Erythroblast (primary cell): ENCODE measurements around the gene FPGS.

Source experiments
- DNase-seq, 2 experiments: peaks; one replicate each; lab custom pipeline; 2025; lab: John Stamatoyannopoulos, UW
- GATA1 ChIP-seq: IDR thresholded peaks from 2 replicates; pipeline ENCODE4 v1.6.1; 2011; ENCODE audit warnings: low read depth, mild to moderate bottlenecking, control low read depth, low read length, moderate library complexity
- POLR2A ChIP-seq: IDR thresholded peaks from 2 replicates; pipeline ENCODE4 v1.6.1; 2011; ENCODE audit warnings: mild to moderate bottlenecking, low read length

The FPGS gene

DNA sequence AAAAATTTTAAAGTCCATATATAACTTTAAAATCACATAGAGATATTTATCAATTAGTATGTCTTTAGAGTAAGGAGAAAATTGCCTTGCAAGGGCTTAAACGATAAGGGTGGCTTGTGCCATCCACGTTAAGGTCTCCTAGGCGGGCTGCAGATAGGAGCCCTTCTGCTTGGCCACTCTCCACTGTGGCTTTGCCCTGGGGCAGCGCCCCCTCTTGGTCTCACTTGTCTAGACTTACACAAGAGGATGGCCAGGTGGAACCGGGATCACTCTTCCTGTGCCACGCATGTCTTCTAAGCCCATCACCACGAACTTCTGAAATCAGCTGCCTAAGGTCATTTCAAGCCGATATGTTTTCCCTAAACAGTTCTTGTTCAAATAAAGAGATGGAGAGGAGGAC is 2.9 kb downstream of the FPGS start:
- peak; percentile 60 to 64 for DNase-seq
- TF ChIP-seq GATA1 = no peak
- no peak for TF ChIP-seq POLR2A

DNA sequence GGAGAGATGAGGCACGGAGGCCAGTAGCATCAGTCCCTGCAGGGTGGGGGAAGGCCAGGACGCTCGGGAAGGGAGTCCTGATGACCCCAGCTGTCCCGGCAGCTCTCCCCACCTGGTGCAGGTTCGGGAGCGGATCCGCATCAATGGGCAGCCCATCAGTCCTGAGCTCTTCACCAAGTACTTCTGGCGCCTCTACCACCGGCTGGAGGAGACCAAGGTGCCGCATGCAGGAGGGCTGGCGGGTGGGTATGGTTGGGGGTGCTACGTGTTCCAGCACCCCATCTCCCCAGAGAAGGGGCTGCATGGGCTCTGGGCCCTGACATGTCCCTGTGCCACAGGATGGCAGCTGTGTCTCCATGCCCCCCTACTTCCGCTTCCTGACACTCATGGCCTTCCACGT is 4.2 kb downstream of the FPGS start:
- no peak for DNase-seq
- TF ChIP-seq POLR2A = no peak
- no peak for TF ChIP-seq GATA1

DNA sequence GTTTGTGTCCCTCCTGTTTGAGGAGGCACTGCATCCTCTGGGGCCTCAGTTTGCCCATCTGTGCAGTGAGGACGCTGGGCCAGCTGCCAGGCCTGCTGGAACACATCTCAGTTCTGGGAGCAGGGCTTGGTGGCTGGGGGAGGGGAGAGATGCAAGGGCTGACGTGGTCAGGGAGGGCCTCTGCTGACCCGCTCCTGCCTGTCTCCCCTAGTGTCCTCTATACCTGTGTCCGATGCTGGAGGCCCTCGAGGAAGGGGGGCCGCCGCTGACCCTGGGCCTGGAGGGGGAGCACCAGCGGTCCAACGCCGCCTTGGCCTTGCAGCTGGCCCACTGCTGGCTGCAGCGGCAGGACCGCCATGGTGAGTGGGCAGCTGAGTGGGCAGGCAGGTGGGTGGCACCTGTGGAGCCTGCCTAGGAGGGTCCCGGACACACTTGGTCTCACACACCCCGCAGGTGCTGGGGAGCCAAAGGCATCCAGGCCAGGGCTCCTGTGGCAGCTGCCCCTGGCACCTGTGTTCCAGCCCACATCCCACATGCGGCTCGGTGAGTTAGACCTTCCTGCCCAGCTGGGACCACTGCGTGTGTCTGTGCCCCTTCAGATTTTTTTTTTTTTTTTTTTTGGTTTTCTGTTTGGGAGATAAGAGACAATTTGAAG is 5.8 kb downstream of the FPGS start:
- no peak for DNase-seq
- TF ChIP-seq POLR2A (no peak), GATA1 (no peak)

DNA sequence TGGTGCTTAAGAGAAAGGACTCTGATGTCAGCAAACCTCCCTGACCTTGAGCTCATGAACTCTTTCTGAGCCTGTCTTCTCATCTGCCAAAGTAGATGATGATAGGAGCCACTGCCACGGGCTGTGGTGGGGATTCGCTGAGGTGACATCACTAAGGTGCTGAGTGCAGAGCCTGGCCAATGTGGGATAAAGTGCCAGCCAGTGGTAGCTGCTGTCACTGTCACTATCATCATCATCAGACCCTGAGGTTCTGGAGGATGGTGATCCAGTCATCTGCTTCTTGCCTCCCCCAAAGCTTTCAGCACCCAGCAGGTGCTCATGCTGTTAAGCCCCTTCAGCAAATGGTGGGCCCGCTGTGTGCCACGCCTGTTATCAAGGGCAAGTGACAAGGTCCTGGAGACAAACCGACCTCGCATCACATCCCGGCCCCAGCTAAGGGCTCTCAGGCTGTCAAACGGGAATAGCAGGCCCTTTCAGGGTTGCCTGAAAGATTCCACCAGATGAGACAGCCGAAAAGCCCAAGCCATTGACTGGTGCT is 6.4 kb downstream of the FPGS start:
- peak; percentile 43 to 54 for DNase-seq
- no peak for TF ChIP-seq GATA1
- no peak for TF ChIP-seq POLR2A

DNA sequence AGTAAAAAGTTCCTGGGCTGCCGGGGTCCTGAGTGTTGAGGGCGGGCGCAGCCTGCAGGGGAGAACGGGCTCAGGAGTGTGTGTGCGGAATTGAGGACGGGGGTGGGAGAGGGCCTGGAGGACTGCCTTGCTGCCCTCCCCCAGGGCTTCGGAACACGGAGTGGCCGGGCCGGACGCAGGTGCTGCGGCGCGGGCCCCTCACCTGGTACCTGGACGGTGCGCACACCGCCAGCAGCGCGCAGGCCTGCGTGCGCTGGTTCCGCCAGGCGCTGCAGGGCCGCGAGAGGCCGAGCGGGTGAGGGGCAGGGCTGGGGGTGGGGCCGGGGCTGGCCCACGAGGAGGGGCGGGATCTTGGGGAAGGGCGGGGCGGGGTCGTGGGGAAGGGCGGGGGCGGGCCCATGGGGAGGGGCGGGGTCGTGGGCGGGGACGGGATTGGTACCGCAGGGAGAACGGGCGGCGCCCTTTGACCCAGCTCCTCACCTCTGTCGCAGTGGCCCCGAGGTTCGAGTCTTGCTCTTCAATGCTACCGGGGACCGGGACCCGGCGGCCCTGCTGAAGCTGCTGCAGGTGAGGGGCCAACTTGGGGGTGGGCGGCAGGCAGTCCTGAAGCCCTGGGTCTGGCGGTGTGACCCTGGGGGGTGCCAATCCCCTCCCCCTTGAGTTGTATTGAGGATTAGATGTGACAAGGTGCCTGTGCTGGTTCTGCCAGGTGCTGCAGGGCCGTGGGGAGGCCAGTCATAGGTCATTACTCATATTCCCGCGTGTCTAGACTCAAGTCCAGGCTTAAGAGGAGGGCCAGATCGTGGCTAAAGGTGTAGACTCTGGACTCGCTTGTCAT is 7.1 kb downstream of the FPGS start:
- peak; percentile 56 to 68 for DNase-seq

DNA sequence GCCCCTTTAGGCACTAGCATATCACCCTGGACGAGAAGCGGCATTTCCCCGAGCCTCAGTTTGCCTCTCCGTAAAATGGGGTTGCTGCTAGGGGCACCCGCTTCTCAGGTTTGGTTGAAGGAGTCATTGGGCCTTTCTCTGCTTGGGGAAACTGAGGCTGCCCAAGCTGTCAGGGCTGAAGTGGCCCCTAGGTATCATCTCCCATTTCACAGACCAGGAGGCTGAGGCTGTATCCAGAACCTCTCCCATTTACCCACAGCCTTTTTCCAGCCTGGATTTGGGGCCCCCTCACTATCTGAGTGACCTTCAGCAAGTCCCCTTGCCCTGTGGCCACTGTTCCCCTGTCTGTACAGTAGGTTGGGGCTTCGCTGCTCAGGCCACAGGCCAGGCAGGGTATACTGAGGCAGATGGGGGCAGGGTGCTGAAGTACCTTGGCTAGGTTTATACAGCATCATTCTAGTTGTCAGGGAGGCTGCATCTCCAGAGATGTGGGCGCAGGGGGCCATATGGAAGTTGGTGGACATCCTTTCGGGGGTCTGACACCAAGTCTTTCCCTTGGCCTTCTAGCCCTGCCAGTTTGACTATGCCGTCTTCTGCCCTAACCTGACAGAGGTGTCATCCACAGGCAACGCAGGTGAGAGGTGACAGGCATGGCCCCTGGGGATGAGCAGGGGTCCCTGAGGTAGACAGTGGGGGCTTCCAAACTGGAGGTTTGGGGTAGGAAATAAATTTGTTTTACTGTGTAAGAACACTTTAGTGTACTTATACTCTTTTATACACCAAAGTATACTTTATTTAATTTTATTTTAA is 7.9 kb downstream of the FPGS start:
- TF ChIP-seq GATA1 = no peak
- no peak for TF ChIP-seq POLR2A
- DNase-seq = no peak

More for the DNA sequence above, 7.1 kb downstream of the FPGS start:
- TF ChIP-seq POLR2A (no peak), GATA1 (no peak)

DNA sequence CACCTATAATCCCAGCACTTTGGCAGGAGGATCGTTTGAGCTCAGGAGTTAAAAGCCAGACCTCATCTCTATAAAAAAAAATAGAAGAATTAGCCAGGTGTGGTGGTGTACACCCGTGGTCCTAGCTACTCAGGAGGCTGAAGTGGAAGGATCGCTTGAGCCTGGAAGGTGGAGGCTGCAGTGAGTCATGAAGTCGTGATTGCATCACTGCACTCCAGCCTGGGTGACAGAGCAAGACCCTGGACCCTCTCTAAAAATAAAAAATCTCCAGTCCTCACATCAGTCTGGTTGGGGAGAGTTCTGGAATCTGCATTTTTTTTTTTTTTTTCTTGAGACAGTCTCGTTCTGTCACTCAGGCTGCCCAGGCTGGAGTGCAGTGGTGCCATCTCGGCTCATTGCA is 9.3 kb downstream of the FPGS start:
- peak in 1 of 2 experiments; percentile 17 for DNase-seq
- TF ChIP-seq GATA1 = no peak
- TF ChIP-seq POLR2A = no peak

DNA sequence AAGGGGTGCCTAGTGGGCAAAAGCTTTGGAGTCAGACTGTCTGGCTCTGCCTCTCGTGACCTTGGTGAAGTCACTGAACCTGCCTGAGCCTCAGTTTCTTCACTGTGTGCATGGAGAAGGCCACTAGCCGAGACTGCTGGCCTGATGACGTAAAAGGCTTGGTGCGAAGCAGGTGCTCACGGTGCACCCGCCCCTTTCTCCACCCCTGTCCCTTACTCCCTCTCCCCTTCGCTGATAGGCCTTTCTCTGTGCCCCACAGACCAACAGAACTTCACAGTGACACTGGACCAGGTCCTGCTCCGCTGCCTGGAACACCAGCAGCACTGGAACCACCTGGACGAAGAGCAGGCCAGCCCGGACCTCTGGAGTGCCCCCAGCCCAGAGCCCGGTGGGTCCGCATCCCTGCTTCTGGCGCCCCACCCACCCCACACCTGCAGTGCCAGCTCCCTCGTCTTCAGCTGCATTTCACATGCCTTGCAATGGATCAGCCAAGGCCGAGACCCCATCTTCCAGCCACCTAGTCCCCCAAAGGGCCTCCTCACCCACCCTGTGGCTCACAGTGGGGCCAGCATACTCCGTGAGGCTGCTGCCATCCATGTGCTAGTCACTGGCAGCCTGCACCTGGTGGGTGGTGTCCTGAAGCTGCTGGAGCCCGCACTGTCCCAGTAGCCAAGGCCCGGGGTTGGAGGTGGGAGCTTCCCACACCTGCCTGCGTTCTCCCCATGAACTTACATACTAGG is 10.4 kb downstream of the FPGS start:
- TF ChIP-seq GATA1 (no peak), POLR2A (no peak)
- no peak for DNase-seq

DNA sequence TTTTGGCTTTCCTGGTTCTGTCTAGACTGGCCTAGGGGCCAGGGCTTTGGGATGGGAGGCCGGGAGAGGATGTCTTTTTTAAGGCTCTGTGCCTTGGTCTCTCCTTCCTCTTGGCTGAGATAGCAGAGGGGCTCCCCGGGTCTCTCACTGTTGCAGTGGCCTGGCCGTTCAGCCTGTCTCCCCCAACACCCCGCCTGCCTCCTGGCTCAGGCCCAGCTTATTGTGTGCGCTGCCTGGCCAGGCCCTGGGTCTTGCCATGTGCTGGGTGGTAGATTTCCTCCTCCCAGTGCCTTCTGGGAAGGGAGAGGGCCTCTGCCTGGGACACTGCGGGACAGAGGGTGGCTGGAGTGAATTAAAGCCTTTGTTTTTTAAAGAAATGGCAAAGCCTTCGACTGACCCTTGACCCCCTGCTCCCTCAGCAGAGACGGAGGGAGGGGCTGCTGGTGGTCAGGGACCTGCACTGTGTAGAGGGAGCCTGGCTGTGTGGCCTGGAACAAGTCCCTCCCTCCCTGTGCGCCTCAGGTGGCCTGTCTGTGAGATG is 11.1 kb downstream of the FPGS start:
- DNase-seq = no peak
- no peak for TF ChIP-seq POLR2A

DNA sequence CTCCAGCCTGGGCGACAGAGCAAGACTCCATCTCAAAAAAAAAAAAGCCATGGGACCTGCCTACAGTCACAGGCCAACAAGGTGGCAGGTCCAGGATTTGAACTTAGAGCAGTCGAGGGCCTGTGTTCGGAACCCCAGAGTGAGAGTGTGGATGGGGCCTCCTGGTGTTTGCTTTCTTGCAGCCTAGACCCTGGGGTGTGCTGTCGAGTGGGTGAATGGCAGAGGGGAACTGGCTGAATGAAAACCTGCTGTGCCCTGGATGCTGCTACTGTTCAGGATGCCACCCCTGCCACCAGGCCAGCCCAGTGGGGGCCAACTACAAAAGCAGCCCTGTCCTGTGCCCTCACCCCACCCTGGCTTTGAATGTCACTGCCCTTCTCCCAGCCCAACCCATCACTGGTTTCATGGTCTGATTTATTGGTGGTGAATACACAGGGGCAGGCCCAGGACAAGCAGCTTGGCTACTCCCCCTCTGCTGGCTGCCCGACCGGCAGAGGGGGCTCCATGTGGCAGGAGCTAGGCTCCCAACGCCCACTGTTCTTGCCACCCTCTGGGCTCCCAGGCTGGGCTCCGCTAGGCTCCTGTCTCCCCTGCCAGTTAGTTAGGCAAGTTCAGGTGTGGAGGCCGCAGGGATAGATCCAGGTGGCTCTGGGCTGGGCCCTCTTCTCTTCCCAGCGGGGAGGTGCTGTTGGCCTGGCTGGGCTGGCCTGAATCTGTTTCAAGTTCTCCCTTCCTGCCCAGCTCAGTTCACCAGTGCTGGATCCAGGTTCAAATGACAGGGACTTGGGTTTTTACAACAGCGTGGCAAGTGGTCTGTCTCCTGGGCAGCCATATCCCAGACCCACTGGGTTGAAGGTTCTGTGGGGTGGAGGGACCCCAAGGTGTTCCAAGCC is 12.2 kb downstream of the FPGS start:
- no peak for DNase-seq
- TF ChIP-seq GATA1 = no peak
- TF ChIP-seq POLR2A = no peak

DNA sequence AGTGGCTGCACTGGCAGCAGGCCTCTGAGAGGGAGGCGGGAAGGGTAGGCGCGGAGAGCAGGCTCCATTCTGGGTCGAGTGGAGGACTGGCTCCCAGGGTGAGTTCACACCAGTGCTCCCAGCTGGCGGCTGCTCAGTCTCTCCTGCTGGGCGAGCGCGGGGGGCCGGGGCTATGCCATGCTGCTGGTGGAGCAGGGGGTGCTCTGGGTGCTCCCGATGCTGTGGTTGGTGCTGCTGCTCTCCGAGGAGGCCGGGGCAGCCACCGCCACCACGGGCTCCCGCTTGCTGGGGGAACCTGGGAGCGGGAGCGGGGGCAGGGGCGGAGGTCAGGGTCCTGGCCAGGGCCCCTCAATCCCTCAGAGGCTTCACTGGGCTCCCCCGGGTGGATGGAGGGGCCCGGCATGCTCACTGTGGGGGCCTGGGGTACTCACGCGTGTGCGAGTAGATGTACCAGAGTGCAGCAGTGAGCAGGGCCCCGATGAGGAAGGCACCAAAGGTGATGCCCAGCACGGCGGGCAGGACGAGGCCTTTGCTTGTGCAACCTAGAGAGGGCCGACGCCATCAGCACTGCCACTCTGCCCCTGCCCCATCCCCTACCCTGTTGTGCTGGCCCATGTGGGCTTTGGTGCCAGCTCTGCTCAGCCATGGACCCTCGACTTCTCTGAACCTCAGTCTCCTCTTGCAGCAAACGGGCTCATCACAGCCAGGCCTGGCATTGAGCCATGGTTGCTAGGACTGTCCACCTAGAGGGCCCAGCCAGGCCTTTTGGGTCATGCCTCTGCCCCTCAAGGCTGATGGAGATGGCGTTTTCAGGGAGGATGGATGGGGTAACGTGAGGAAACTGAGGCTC is 13.1 kb downstream of the FPGS start:
- TF ChIP-seq GATA1 (no peak), POLR2A (no peak)
- DNase-seq = no peak
